ENCODE results near the gene GRID2. TPM values are rescaled to one million over a fixed set of nuclear protein-coding genes. Genes with fewer than 3 reads are reported as not detected.

GRID2 gene
- total RNA-seq, 1 experiment from 2014 or later, result not detected

DNA sequence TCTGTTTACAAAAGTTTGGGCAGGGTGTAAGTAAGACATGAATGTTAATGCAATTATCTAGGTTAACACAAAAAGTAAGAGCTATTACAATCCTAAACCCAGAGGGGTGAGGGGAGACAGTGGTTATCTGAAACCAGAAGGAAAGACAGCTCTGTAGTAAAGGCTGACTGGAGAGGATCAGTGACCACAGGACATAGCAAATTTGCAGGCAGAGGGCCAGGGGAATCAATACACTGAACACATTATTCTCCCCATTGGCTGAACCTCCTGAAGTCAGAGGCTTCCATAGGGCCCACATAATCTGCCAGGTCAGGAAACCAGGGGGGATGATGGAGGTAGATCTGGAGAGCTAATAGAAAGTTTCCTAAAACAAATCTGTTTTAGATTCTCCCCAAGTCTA, 835.4 kb downstream of the GRID2 start:
- Histone ChIP-seq H3K36me3 (ENCODE audit: control insufficient read depth, insufficient read depth, low read length) (no peaks in the 10 kb centered on the region), H3K27me3 (replicated peaks; ENCODE audit: control insufficient read depth, insufficient read depth, low read length) (no peaks in the 10 kb centered on the region), H3K9me3 (no peaks in the 10 kb centered on the region), H3K4me1 (no peaks in the 10 kb centered on the region), H3K4me3 (ENCODE audit: low read depth, low read length) (no peak overlapping the region)
- Mint-ChIP-seq H3K27ac (ENCODE audit: unreplicated experiment) (no peak overlapping the region), H3K4me3 (ENCODE audit: unreplicated experiment) (no peak overlapping the region), H3K4me1 (ENCODE audit: low read depth, unreplicated experiment) (no peaks in the 10 kb centered on the region), H3K27me3 (ENCODE audit: insufficient read depth, unreplicated experiment) (no peaks in the 10 kb centered on the region), H3K36me3 (ENCODE audit: insufficient read depth, unreplicated experiment) (no peaks in the 10 kb centered on the region), H3K9me3 (ENCODE audit: unreplicated experiment) (no peaks in the 10 kb centered on the region)
- BruUV-seq (replicated peaks), result no TSS peak
- DNase-seq, result no peak
- intact Hi-C loops (cut with micrococcal nuclease; ENCODE audit: unreplicated experiment), result no loop called here
- TF ChIP-seq, protein P1, sequence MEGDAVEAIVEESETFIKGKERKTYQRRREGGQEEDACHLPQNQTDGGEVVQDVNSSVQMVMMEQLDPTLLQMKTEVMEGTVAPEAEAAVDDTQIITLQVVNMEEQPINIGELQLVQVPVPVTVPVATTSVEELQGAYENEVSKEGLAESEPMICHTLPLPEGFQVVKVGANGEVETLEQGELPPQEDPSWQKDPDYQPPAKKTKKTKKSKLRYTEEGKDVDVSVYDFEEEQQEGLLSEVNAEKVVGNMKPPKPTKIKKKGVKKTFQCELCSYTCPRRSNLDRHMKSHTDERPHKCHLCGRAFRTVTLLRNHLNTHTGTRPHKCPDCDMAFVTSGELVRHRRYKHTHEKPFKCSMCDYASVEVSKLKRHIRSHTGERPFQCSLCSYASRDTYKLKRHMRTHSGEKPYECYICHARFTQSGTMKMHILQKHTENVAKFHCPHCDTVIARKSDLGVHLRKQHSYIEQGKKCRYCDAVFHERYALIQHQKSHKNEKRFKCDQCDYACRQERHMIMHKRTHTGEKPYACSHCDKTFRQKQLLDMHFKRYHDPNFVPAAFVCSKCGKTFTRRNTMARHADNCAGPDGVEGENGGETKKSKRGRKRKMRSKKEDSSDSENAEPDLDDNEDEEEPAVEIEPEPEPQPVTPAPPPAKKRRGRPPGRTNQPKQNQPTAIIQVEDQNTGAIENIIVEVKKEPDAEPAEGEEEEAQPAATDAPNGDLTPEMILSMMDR (IDR thresholded peaks at IDR 0.05; ENCODE audit: insufficient read depth in 1 of 2, low read depth in 1 of 2, low read length in 1 of 2, severe bottlenecking in 1 of 2, unreplicated experiment in 1 of 2), result no peak
- ChIA-PET POLR2A (no interaction called here), CTCF (no interaction called here)

DNA sequence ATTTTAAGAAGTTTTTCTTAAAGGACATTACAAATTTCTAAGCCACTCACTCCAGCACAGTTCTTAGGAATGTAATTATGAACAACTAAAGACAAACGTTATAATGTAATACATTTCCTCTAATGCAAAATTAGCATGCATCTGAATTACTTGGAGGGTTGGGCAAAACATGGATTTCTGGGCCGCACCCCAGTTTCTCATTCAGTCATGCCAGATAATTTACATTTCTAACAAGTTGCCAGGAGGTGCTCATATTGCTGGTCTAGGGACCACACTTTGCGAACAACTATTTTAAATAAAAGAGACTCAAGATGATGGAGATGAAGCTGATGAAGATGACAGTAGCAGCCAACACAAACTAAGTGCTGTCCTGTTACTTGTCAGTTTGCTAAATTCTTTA, 840.1 kb downstream of the GRID2 start:
- Mint-ChIP-seq H3K27me3 (ENCODE audit: insufficient read depth, unreplicated experiment) (no peaks in the 10 kb centered on the region), H3K4me1 (ENCODE audit: low read depth, unreplicated experiment) (no peaks in the 10 kb centered on the region), H3K4me3 (ENCODE audit: unreplicated experiment) (no peak overlapping the region), H3K9me3 (ENCODE audit: unreplicated experiment) (no peaks in the 10 kb centered on the region), H3K27ac (ENCODE audit: unreplicated experiment) (no peak overlapping the region), H3K36me3 (ENCODE audit: insufficient read depth, unreplicated experiment) (no peaks in the 10 kb centered on the region)
- POLR2A ChIA-PET, result no interaction called here
- Histone ChIP-seq H3K36me3 (ENCODE audit: control insufficient read depth, insufficient read depth, low read length) (no peaks in the 10 kb centered on the region), H3K4me3 (ENCODE audit: low read depth, low read length) (no peak overlapping the region), H3K27me3 (replicated peaks; ENCODE audit: control insufficient read depth, insufficient read depth, low read length) (no peaks in the 10 kb centered on the region), H3K9me3 (no peaks in the 10 kb centered on the region), H3K4me1 (no peaks in the 10 kb centered on the region)
- BruUV-seq (replicated peaks), result no TSS peak
- intact Hi-C loops (cut with micrococcal nuclease; ENCODE audit: unreplicated experiment), result no loop called here
- CTCF ChIA-PET, result no interaction called here
- no peak for DNase-seq
- TF ChIP-seq, protein P1 (IDR thresholded peaks at IDR 0.05; ENCODE audit: insufficient read depth in 1 of 2, low read depth in 1 of 2, low read length in 1 of 2, severe bottlenecking in 1 of 2, unreplicated experiment in 1 of 2), result no peak

DNA sequence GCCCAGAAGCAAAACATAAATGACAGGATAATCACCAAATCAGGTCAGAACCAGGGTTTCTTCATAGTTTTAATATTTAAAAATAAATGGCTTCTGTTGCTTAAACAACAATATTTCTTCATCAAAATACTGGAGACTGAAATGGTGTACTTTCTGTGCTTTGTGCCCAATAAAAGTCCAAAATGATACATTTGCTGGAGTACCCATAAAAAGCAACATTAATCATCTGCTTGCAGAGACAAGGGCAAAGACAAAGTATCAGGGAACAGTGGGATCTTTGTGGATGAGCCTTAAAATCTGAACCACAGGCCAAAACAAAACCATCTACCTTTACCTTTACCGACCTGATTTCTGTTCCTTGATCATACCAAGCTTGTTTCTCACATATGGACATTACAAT, 840.9 kb downstream of the GRID2 start:
- CTCF ChIA-PET, result no interaction called here
- no peaks in the 10 kb centered on the region for H3K4me1 Mint-ChIP-seq (ENCODE audit: low read depth, unreplicated experiment)
- Histone ChIP-seq H3K9me3 (no peaks in the 10 kb centered on the region), H3K27me3 (replicated peaks; ENCODE audit: control insufficient read depth, insufficient read depth, low read length) (no peaks in the 10 kb centered on the region), H3K4me1 (no peaks in the 10 kb centered on the region), H3K4me3 (ENCODE audit: low read depth, low read length) (no peak overlapping the region), H3K36me3 (ENCODE audit: control insufficient read depth, insufficient read depth, low read length) (no peaks in the 10 kb centered on the region)
- no peak overlapping the region for H3K27ac Mint-ChIP-seq (ENCODE audit: unreplicated experiment)
- POLR2A ChIA-PET, result no interaction called here
- intact Hi-C loops (cut with micrococcal nuclease; ENCODE audit: unreplicated experiment), result no loop called here
- H3K27me3 Mint-ChIP-seq (ENCODE audit: insufficient read depth, unreplicated experiment), result no peaks in the 10 kb centered on the region
- TF ChIP-seq, protein P1 (IDR thresholded peaks at IDR 0.05; ENCODE audit: insufficient read depth in 1 of 2, low read depth in 1 of 2, low read length in 1 of 2, severe bottlenecking in 1 of 2, unreplicated experiment in 1 of 2), result no peak
- DNase-seq, result no peak
- BruUV-seq (replicated peaks), result no TSS peak
- no peaks in the 10 kb centered on the region for H3K36me3 Mint-ChIP-seq (ENCODE audit: insufficient read depth, unreplicated experiment)
- H3K9me3 Mint-ChIP-seq (ENCODE audit: unreplicated experiment), result no peaks in the 10 kb centered on the region
- H3K4me3 Mint-ChIP-seq (ENCODE audit: unreplicated experiment), result no peak overlapping the region
